Naive thymus-derived CD4-positive, alpha-beta T cell (primary cell): ENCODE measurements around the gene PIGQ. TPM values are rescaled to one million over a fixed set of nuclear protein-coding genes. Genes with fewer than 3 reads are reported as not detected.

Experiments used
- ATAC-seq: fragments of 150-1000 bp; cut with Tn5 transposase; 2 replicates; pipeline ENCODE4 v1.10.0; 2021; ENCODE audit warnings: mild to moderate bottlenecking, moderate library complexity
- CTCF ChIA-PET: fragments of 350-600 bp; sonication (Branson Sonifier 250); formaldehyde crosslinking; loops from one replicate; lab custom pipeline; 2021; ENCODE audit warnings: antibody characterized with exemption; lab: Charles Lee
- POLR2A ChIA-PET: fragments of 350-600 bp; sonication (Branson Sonifier 250); formaldehyde crosslinking; loops from one replicate; lab custom pipeline; 2021; ENCODE audit warnings: antibody characterized with exemption, inconsistent platforms; lab: Charles Lee
- DNase-seq, 9 donors: peaks; one replicate each; pipeline versions ENCODE4 v3.0.0 to v3.0.0-alpha.2; 2020 to 2022; ENCODE audit warnings: mixed read lengths in 1 of 9
- H3K27ac ChIP-seq: one replicate; pipeline ENCODE4 v1.7.0; 2013; ENCODE audit warnings: mild to moderate bottlenecking, low read depth, low read length, moderate library complexity
- H3K27me3 ChIP-seq, 2 donors: one replicate each; pipeline ENCODE4 v1.7.0; 2013; ENCODE audit warnings: low read length in 2 of 2, mild to moderate bottlenecking in 2 of 2, moderate library complexity in 2 of 2; ENCODE audit not compliant: control insufficient read depth in 2 of 2, insufficient read depth in 2 of 2
- H3K36me3 ChIP-seq, 3 experiments: 1 replicate in 2 of 3; 2 replicates in 1 of 3; pipeline ENCODE4 v1.7.0; 2013; ENCODE audit warnings: low read length in 3 of 3, mild to moderate bottlenecking in 3 of 3, moderate library complexity in 1 of 3; ENCODE audit not compliant: insufficient read depth in 3 of 3, control insufficient read depth in 2 of 3
- H3K4me1 ChIP-seq, 2 donors: one replicate each; pipeline ENCODE4 v1.7.0; 2013; ENCODE audit warnings: low read length in 2 of 2, mild to moderate bottlenecking in 2 of 2, moderate library complexity in 1 of 2; ENCODE audit not compliant: control insufficient read depth in 2 of 2, insufficient read depth in 2 of 2
- H3K4me3 ChIP-seq: 2 replicates; pipeline ENCODE4 v1.7.0; 2013; ENCODE audit warnings: mild to moderate bottlenecking, low read length
- H3K9me3 ChIP-seq, 3 experiments: 1 replicate in 2 of 3; 2 replicates in 1 of 3; pipeline ENCODE4 v1.7.0; 2013; ENCODE audit warnings: low read length in 3 of 3; ENCODE audit not compliant: control insufficient read depth in 2 of 3
- H3K27ac Mint-ChIP-seq, 9 donors: one replicate each; pipeline ENCODE4 v1.8.0; 2020 to 2022; ENCODE audit warnings: mixed read lengths in 9 of 9, mild to moderate bottlenecking in 8 of 9, moderate library complexity in 5 of 9, inconsistent platforms in 2 of 9
- H3K27me3 Mint-ChIP-seq, 5 donors: one replicate each; pipeline ENCODE4 v1.8.0; 2021 to 2022; ENCODE audit warnings: mixed read lengths in 5 of 5, mild to moderate bottlenecking in 1 of 5
- H3K36me3 Mint-ChIP-seq, 5 donors: one replicate each; pipeline ENCODE4 v1.8.0; 2020 to 2022; ENCODE audit warnings: mixed read lengths in 5 of 5, mild to moderate bottlenecking in 3 of 5, inconsistent platforms in 1 of 5
- H3K4me1 Mint-ChIP-seq, 7 donors: one replicate each; pipeline ENCODE4 v1.8.0; 2020 to 2022; ENCODE audit warnings: mixed read lengths in 7 of 7, mild to moderate bottlenecking in 3 of 7, inconsistent platforms in 1 of 7
- H3K4me3 Mint-ChIP-seq, 10 donors: one replicate each; pipeline ENCODE4 v1.8.0; 2020 to 2022; ENCODE audit warnings: mild to moderate bottlenecking in 10 of 10, mixed read lengths in 10 of 10, moderate library complexity in 6 of 10, inconsistent platforms in 2 of 10
- H3K9me3 Mint-ChIP-seq, 11 donors: one replicate each; pipeline ENCODE4 v1.8.0; 2020 to 2022; ENCODE audit warnings: mixed read lengths in 11 of 11, mild to moderate bottlenecking in 4 of 11, inconsistent platforms in 1 of 11, moderate library complexity in 1 of 11
- intact Hi-C, 2 donors: fragments of 100-400 bp; cut with micrococcal nuclease; formaldehyde crosslinking; loops; one replicate each; pipeline ENCODE4 v1.15.1; 2023
- polyA plus RNA-seq, 2 donors: library from polyadenylated mRNA; unstranded; fragments of 300-500 nt; fragmentation: Illumina TruSeq; gene quantifications; one replicate each; pipeline ENCODE4 v1.2.3, GENCODE V29; 2021
- total RNA-seq, 6 experiments: library from RNA in 5 of 6; stranded (reverse) in 5 of 6; gene quantifications; 1 replicate in 5 of 6; 2 replicates in 1 of 6; pipeline ENCODE4 v1.2.3 and lab custom pipeline; 2021 to 2026

PIGQ gene
- total and polyA plus RNA-seq, 7 experiments from 2014 or later, result 12.3 to 63.0 (median 43.4) TPM

DNA sequence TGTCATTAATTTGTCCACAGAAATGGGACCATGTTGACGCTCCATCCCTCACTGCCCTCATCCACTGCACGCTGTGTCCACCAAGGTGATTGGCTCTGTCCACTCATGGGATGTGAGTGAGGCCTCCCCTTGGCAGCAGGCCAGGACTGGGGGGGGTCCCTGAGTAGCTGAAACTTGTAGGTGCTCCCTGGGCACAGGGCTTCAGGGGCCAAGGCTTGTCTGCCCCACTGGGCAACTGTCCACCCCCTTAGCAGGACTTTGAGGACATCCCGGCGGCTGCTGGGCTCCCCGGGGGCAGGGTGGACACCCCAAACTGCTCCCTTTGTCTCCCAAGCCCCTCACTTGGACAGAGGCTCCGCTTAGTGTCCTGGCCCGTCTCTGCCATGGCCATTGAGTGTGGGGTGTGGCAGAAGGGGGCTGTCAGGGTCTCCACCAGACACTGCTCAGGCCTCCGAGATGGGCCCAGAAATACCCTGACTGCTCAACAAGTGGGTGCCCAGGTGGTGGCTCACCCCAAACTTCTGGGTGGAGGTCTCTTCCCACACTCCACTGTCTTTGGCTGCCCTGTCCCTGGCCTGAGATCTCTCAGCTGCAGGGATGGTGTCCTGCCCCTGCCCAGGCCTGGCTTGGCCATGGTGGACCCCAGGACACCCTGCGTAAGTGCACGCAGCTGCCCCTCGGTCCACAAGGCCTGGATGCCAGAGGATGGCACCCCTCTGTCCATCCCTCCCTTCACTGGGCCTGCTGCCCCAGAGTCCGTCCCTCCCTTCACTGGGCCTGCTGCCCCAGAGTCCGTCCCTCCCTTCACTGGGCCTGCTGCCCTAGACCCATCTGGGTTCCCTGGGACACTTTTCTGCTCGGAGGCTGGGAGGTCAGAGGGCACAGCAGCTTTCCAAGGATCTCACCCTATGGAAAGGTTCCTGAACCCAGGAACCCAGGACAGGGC lies 17.1 kb downstream of the PIGQ start:
- Mint-ChIP-seq H3K4me3 (peak overlapping the region in 9 of 10 donors; percentile 57 to 91 (median 80)), H3K9me3 (peaks cover 0 to 1% (median 0%) of the 10 kb centered on the region in 11 donors), H3K36me3 (peaks cover 0 to 2% (median 0%) of the 10 kb centered on the region in 5 donors), H3K27me3 (no peaks in the 10 kb centered on the region), H3K27ac (peak overlapping the region; percentile 59 to 98 (median 83)), H3K4me1 (peaks cover 10 to 28% (median 24%) of the 10 kb centered on the region in 7 donors)
- Histone ChIP-seq H3K4me1 (peaks cover 15 to 17% of the 10 kb centered on the region in 2 donors), H3K36me3 (peaks cover 0 to 7% (median 0%) of the 10 kb centered on the region in 3 experiments), H3K4me3 (no peak overlapping the region), H3K27me3 (no peaks in the 10 kb centered on the region), H3K27ac (no peak overlapping the region), H3K9me3 (no peaks in the 10 kb centered on the region)
- intact Hi-C loops, result loop anchor here in 1 of 2 donors (5.0 to 10.0 kb wide), 2 partner anchors 205 to 1198 kb away; partner anchors contain the start of genes NUBP2, PGAP6 and SPSB3
- no peak for ATAC-seq
- ChIA-PET CTCF (no interaction called here), POLR2A (interaction anchor here (0.6 to 2.3 kb wide), 5 partner anchors 10 to 1007 kb away, joined by 3 to 19 read pairs (median 3); partner anchors contain the start of genes METTL26 and NHLRC4)
- no peak for DNase-seq

DNA sequence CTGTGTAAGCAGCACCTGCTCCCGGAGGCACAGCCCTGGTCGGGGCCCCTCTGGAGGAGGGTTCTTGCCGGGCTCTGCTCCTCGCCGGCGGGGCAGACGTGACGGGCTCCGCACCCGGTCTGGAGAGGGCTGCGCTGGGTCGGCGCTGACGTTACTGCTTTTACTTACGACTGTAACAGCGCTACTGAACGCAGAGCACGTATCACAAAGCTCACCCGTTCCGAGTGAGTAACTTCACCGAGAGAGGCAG lies 18.8 kb downstream of the PIGQ start:
- Histone ChIP-seq H3K27me3 (no peaks in the 10 kb centered on the region), H3K9me3 (no peaks in the 10 kb centered on the region), H3K4me3 (peak overlapping the region; percentile 93), H3K36me3 (peaks cover 0 to 7% (median 0%) of the 10 kb centered on the region in 3 experiments), H3K27ac (peak overlapping the region; percentile 93), H3K4me1 (peaks cover 15 to 17% of the 10 kb centered on the region in 2 donors)
- peaks cover 0 to 1% (median 0%) of the 10 kb centered on the region in 11 donors for H3K9me3 Mint-ChIP-seq
- H3K4me1 Mint-ChIP-seq, result peaks cover 20 to 41% (median 37%) of the 10 kb centered on the region in 7 donors
- ChIA-PET CTCF (no interaction called here), POLR2A (interaction anchor here (0.8 to 2.3 kb wide), 4 partner anchors 12 to 47 kb away, joined by 3 to 19 read pairs (median 4); partner anchors contain the start of genes METTL26 and NHLRC4)
- intact Hi-C loops, result loop anchor here in 1 of 2 donors (5.0 to 10.0 kb wide), 2 partner anchors 206 to 1196 kb away; partner anchors contain the start of genes NUBP2, PGAP6 and SPSB3
- DNase-seq, result peak in 6 of 9 donors; percentile 64 to 78 (median 76)
- peak overlapping the region; percentile 95 to 99 (median 98) for H3K27ac Mint-ChIP-seq
- no peaks in the 10 kb centered on the region for H3K27me3 Mint-ChIP-seq
- H3K36me3 Mint-ChIP-seq, result peaks cover 0 to 2% (median 0%) of the 10 kb centered on the region in 5 donors
- H3K4me3 Mint-ChIP-seq, result peak overlapping the region; percentile 86 to 98 (median 98)
- ATAC-seq, result peak; percentile 22

DNA sequence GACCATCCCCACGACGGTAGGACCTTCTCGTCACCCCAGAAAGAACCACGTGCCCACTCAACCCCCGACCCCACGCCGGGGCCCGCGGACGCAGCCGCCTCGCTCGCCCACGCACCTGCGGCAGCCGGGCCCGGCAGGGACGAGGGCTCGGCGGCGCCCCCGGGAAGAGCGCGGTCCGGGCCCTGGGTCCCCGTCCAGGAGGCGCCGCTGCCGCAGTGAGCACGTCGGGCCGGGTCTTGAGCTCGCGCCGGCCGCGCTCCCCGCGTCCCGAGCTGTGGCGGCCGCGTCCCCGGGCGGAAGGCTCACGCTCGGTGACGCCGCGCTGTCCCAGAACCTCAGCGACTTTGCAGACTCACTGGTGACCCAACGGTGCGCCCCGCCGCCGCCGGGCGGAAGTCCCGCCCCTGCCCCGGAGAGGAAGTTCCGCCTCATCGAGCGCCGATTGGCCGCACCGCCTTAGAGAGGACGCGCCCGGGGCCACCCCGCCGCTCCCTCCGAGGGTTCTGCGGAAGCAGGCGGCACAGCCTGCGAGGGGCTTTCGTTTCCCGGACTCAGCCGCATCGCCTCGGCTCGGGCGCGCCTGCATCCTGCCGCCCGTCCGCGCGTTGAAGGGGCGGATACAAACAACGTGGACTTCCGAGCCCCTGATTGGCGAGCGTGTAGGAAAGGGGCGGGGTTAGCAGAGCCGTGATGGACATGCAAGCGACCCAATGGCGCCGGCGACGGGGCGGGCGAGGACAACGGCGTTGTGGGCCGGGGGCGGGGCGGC lies 19.3 kb downstream of the PIGQ start:
- no peaks in the 10 kb centered on the region for H3K27me3 Mint-ChIP-seq
- H3K4me1 ChIP-seq, result peaks cover 15 to 17% of the 10 kb centered on the region in 2 donors
- peak overlapping the region; percentile 93 for H3K27ac ChIP-seq

DNA sequence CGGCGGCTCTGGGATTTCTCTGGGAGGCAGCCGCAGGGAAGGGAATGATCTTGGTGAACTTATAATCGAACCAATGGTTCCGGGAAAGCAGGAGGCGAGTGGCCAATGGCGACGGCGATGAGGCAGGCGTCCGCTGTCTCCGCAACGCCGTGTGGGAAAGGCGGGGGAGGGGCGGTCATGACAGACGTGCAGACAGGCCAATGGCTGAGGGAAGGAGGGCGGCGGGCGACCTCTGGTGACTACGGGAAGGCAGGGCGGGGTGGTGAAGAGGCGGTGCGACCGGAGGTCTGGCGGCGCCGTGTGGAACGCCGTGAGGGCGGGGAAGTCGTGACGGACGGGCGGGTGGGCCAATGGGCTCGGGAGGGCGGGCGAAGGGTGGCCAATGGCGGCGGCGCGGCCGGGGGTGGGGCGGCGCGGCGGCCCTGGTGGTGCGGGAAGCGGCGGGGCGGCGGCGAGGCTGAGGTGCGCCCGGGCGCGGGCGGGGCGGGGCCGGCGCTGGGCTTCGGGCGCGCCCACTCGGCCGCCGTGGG lies 20.0 kb downstream of the PIGQ start, which contains the start of gene RAB40C:
Gene RAB40C (plus strand): TSS at position 409 of the 530 bp plus-strand sequence. CDS start 226 bp downstream, outside the sequence.
- peak within 1 kb of the TSS; percentile 93 for H3K27ac ChIP-seq
- H3K27me3 ChIP-seq, result no peaks in the 10 kb centered on the region
- H3K4me3 ChIP-seq, result peak within 1 kb of the TSS; percentile 93
- intact Hi-C loops, result loop anchor here (1.0 to 10.0 kb wide), 11 partner anchors 10 to 1195 kb away; partner anchors contain the start of genes CAPN15 (in 2 of the 2), JMJD8 (in 2 of the 2), METTL26 (in 2 of the 2) and STUB1 (in 2 of the 2)
- peaks cover 15 to 17% of the 10 kb centered on the region in 2 donors for H3K4me1 ChIP-seq
- peaks cover 0 to 12% (median 0%) of the 10 kb centered on the region in 3 experiments for H3K36me3 ChIP-seq
- CTCF ChIA-PET, result no interaction called here
- peak within 1 kb of the TSS; percentile 95 to 100 (median 99) for H3K27ac Mint-ChIP-seq
- POLR2A ChIA-PET, result interaction anchor here (0.5 to 1.2 kb wide), 3 partner anchors 16 to 95 kb away, joined by 3 read pairs; partner anchors contain the start of genes JMJD8 and METTL26
- H3K9me3 Mint-ChIP-seq, result peaks cover 0 to 1% (median 0%) of the 10 kb centered on the region in 11 donors
- ATAC-seq (peak; percentile 91), DNase-seq (peak; percentile 96 to 99 (median 99))
- H3K36me3 Mint-ChIP-seq, result peaks cover 0 to 4% (median 0%) of the 10 kb centered on the region in 5 donors
- no peaks in the 10 kb centered on the region for H3K27me3 Mint-ChIP-seq
- H3K4me3 Mint-ChIP-seq, result peak within 1 kb of the TSS; percentile 86 to 100 (median 98)
- peaks cover 25 to 50% (median 45%) of the 10 kb centered on the region in 7 donors for H3K4me1 Mint-ChIP-seq
- no peaks in the 10 kb centered on the region for H3K9me3 ChIP-seq

More for the DNA sequence above, 19.3 kb downstream of the PIGQ start:
- ATAC-seq (peak; percentile 82), DNase-seq (peak; percentile 98 to 100 (median 99))
- Mint-ChIP-seq H3K9me3 (peaks cover 0 to 1% (median 0%) of the 10 kb centered on the region in 11 donors), H3K27ac (peak overlapping the region; percentile 95 to 100 (median 99)), H3K36me3 (peaks cover 0 to 4% (median 0%) of the 10 kb centered on the region in 5 donors), H3K4me3 (peak overlapping the region; percentile 86 to 100 (median 98)), H3K4me1 (peaks cover 25 to 44% (median 39%) of the 10 kb centered on the region in 7 donors)
- ChIA-PET CTCF (no interaction called here), POLR2A (interaction anchor here (0.8 to 2.3 kb wide), 4 partner anchors 13 to 47 kb away, joined by 3 to 19 read pairs (median 4); partner anchors contain the start of genes METTL26 and NHLRC4)
- Histone ChIP-seq H3K36me3 (peaks cover 0 to 9% (median 0%) of the 10 kb centered on the region in 3 experiments), H3K9me3 (no peaks in the 10 kb centered on the region), H3K4me3 (peak overlapping the region; percentile 93), H3K27me3 (no peaks in the 10 kb centered on the region)
- intact Hi-C loops, result loop anchor here (1.0 to 10.0 kb wide), 10 partner anchors 10 to 1196 kb away; partner anchors contain the start of genes CAPN15 (in 2 of the 2), JMJD8 (in 2 of the 2), METTL26 (in 2 of the 2) and STUB1 (in 2 of the 2)

DNA sequence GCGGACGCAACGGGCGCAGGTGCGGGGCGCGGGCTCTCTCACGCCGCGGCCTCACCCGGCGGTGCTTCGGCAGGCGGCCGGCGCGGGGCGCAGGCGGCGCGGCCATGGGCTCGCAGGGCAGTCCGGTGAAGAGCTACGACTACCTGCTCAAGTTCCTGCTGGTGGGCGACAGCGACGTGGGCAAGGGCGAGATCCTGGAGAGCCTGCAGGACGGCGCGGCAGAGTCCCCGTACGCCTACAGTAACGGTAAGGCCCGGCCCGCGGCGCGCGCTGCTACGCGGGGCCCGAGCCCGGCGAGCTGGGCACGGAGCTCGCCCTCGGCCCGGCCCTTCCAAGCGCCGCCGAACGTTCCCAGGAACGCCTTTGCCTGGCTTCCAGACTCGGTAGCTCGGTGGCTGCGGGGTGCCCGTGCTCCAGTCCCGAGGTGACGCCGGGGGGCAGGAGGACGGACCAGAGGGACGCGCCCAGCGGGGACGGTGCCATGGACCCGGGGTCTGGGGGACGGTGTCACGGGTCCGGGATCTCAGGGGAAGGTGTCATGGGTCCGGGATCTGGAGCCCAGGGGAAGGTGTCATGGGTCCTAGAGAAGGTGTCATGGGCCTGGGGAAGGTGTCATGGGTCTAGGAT lies 20.5 kb downstream of the PIGQ start:
- Histone ChIP-seq H3K27ac (peak overlapping the region; percentile 75), H3K36me3 (peaks cover 0 to 12% (median 0%) of the 10 kb centered on the region in 3 experiments), H3K27me3 (no peaks in the 10 kb centered on the region), H3K9me3 (no peaks in the 10 kb centered on the region), H3K4me3 (peak overlapping the region; percentile 61), H3K4me1 (peaks cover 15 to 17% of the 10 kb centered on the region in 2 donors)
- peak in 1 of 9 donors; percentile 43 for DNase-seq
- Mint-ChIP-seq H3K36me3 (peaks cover 0 to 4% (median 0%) of the 10 kb centered on the region in 5 donors), H3K4me3 (peak overlapping the region; percentile 83 to 98 (median 88)), H3K4me1 (peaks cover 25 to 50% (median 45%) of the 10 kb centered on the region in 7 donors), H3K27ac (peak overlapping the region; percentile 66 to 98 (median 84)), H3K9me3 (peaks cover 0 to 1% (median 0%) of the 10 kb centered on the region in 11 donors), H3K27me3 (no peaks in the 10 kb centered on the region)
- ATAC-seq, result no peak
- POLR2A ChIA-PET, result interaction anchor here (0.5 to 1.2 kb wide), 3 partner anchors 16 to 94 kb away, joined by 3 read pairs; partner anchors contain the start of genes JMJD8 and METTL26
- CTCF ChIA-PET, result no interaction called here
- intact Hi-C loops, result loop anchor here in 1 of 2 donors (1.0 kb wide), 1 partner anchor 21 kb away; no protein-coding TSS in a partner anchor
